Stimulated activated CD8-positive, alpha-beta memory T cell treated with anti-CD3 and anti-CD28 coated beads, Interleukin-15, amount 100 ng/mL, for 1 hour (primary cell): ENCODE measurements around the gene COPS2.
A peak's percentile ranks its signal among the peaks of the same experiment; 100 is the strongest.
"Not testable (repeated sequence)": the region's sequence is repeated elsewhere in the genome, so short reads cannot be mapped to it uniquely, and the experiment has no call there.

Source experiments
- DNase-seq: peaks from one replicate; pipeline ENCODE4 v3.0.0-alpha.2; 2020; ENCODE audit warnings: low read depth

The COPS2 gene

GRCh38 chr15:49155110-49155833 lies at the start of gene COPS2:
Gene COPS2, minus strand, starts transcription at chr15:49155599. Its CDS starts 21 bp downstream, at chr15:49155578.
- peak; percentile 85 for DNase-seq

GRCh38 chr15:49200347-49200746 lies 44.9 kb upstream of the COPS2 start:
- no peak for DNase-seq

DNA sequence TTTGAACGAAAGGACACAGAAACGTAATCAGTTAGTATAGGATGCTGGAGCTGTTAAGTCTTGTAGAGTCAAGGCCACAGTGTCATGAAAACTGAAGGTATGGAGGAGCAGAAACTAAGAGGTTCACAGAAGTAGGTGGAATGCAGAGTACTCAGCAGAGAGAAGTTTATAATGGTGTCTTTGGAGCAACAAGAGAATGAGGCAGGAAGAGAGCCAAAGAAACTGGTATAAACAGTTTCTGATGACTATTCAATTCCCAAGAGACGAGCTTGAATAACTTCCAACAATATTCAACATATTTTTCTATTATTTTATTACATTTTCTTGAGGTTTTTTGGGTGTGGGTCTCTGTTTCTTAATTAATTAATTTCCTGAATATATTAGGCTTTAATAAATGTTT lies 44.3 kb upstream of the COPS2 start:
- no peak for DNase-seq

DNA sequence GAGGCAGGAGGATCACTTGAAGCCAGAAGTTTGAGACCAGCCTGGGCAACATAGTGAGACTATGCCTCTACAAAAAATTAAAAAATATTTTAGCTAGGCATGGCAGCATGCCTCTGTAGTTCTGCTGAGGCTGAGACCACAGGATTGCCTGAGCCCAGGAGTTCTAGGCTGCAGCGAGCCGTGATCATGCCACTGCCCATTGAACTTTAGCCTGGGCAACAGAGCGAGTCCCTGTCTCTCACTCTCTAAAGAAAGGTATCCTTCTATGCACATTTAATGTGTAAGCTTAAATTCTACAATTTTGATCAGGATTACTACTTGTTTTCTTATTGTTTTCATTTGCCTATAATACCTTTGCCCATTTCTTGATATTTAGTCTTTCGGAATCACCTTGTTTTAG lies 41.5 kb upstream of the COPS2 start:
- no peak for DNase-seq

DNA sequence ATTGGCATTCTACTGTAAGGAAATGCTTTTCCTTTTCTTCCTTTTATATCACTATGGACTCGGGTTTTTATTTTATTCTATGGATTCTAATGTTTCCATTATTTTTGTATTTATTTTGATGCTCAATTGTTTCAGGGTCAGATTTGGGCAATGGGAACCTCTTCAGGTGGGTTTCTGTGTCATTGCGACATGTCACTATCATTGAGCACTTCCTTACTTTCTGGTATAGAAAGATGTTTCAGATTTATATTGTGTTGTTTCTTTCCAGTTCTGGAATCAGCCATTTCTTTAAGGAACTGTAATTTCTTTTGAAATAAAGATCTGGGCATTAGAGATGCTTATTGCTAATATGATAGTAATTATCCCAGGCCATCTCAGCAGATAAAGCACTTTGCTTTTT lies 36.5 kb upstream of the COPS2 start:
- no peak for DNase-seq

GRCh38 chr15:49190586-49190985 lies 35.2 kb upstream of the COPS2 start:
- DNase-seq: no peak

GRCh38 chr15:49189631-49190030 lies 34.2 kb upstream of the COPS2 start:
- DNase-seq: no peak

DNA sequence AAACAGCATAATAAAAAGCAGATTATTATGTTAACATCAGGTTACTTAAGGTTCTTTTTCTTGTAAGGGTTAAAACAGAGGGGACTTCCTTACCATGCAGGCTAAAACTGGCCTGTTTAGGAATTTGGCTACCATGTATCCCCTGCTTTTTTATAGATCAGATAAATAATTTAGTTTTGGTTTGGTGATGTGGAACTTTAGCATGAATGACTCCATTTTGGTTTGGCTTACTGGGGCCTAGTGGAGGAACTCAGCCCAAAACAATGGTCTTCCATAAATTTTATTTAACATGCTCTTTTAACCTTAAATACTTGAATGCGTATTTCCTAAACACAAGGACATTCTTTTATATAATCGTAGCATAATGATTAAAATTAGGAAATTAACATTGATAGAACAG lies 33.5 kb upstream of the COPS2 start:
- no peak for DNase-seq

DNA sequence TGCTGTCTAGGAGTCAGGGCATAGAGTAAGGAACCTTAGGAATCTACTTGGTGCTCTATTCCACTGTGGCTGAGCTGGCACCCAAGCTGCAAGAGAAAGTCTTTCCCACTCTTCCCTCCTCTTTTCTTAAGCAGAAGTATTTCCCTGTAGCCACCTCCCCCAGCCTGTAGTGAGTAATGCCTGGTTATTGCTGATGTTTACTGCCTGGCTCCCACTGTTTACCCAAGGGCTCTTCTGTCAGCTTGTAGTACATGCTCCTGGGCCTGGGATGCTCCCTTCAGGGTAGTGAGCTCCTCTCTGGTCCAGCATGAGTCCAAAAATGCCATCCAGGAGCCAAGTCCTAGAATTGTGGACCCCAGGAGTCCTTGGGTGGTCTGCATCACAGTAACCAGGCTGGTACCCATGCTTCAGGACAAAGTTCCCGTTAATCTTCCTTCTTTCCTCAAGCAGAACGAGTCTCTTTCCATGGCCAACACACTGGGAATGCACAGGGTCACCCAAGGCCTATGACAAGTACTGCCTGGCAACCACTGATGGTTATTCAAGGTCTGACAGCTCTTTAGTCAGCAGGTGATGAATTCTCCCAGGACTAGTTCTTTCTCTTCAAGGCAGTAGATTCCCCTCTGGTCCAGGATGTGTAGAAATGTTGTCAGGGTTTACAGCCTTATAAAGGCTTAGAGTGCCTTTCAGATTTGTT lies 32.3 kb upstream of the COPS2 start:
- DNase-seq: no peak

GRCh38 chr15:49185473-49185872 lies 30.1 kb upstream of the COPS2 start:
- DNase-seq: no peak

DNA sequence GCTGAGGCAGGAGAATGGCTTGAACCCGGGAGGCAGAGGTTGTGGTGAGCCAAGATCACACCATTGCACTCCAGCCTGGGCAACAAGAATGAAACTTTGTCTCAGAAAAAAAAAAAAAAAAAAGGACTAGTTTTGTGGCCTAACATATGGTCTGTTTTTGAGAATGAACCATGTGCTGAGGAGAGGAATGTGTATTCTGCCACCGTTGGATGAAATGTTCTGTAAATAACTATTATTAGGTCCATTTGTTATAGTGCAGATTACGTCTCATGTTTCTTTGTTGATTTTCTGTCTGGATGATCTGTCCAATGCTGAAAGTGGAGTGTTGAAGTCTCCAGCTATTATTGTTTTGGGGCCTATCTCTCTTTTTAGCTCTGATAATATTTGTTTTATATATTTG lies 28.3 kb upstream of the COPS2 start:
- DNase-seq: not testable (repeated sequence)

- no peak for DNase-seq
Measured at GRCh38 chr15:49182128-49182527, 26.7 kb upstream of the COPS2 start.

GRCh38 chr15:49179433-49180190 lies 24.2 kb upstream of the COPS2 start:
- no peak for DNase-seq

DNA sequence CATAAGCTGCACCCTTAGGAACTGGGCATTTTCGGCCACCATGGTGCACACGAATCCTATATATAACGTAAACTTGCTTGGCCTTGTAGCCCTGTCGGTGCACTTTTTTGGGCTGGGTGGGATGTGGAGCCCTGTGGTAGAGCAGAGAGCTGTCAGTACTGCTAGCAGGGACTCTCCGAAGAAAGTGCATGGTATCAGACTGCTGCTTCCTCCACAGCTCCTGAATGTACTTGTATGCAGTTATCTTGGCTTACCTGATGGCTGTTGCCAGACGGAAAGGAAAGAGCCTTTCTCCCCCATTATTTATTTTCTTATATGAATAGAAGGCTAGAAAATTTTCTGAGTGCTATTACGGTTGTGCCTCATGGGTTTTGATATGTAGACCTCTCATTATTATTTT lies 23.1 kb upstream of the COPS2 start:
- no peak for DNase-seq

DNA sequence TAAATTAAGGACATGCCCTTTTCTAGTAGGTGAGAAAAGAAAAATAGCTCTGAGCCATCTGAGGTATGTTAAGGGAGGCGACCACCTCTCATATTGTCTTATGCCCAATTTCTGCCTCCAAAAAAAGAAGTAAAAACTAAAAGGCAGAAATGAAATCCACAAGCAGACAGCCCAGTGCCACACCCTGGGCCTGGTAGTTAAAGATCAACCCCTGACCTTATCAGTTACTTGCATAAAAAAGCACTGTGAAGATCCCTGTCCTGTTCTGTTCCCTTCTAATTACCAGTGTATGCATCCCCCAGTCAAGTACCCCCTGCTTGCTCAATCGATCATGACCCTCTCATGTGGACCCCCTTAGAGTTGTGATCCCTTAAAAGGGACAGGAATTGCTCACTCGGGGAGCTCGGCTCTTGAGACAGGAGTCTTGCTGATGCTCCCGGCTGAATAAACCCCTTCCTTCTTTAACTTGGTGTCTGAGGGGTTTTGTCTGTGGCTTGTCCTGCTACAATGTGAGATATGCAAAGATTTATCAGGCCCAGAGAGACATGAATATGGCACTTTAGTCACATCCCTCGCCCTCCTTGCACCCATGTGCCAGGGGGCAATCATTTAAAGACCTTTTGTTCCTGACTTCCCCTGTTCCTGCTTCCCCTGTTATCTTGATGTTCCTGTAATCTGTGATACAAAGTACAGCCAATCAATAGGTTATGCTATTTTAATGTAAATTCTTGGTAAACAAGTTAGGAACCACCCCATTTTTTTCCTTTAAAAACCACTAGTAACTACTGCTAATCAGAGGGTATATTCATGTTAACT lies 20.4 kb upstream of the COPS2 start:
- DNase-seq: not testable (repeated sequence)

DNA sequence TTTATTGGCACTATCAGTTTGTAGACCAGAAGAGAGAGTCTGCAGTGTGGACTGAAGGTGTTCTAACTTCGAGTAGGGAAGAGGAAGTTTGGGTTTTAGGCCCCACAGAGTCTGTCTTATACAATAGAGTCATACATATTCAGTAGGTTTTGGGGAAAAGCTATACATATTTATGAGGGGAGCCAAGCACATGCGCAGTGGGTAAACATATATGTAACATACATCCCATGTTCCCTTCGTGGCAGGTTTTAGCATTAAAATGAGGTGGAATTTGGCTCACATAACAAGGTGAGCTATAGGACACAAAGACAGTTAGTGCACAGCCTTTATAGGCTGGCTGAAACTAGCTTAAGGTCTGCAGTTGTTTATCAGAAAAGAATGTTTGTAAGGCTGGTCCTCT lies 19.5 kb upstream of the COPS2 start:
- no peak for DNase-seq

- DNase-seq: no peak
Measured at GRCh38 chr15:49171790-49172189, 16.4 kb upstream of the COPS2 start.

DNA sequence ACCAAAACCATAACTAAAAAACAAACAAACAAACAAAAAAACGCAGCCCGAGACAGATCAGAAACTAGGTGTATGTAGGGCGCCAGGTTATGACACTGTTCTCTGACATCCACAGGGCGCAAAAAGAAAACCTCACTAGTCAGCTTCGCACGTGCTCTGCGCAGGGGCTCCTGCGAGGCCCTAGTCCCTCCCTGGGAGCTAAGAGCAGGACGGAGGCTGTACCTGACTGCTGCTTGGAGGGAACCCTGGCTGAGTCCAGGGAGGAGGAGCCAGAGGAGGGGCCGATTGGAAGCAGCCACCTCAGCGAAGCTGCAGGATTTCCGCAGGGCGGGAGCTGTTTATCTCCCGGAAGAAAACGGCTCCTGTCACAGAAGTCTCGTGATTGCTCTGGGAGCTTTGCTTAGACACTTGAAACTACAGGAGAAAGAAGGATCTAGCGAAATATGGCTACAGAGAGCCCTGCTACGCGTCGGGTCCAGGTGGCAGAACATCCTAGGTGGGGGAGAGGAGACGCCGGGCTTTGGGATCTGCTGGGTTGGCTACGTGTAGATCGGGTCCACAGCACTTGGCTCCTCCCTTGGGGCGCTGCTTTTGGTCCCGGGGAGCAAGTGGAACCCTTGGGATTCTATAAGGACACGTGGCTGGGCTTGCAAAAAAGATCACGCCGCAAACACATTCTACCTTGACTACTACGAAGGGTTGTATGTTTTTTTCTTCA lies 14.6 kb upstream of the COPS2 start, which contains the start of gene GALK2:
Gene GALK2, plus strand, starts transcription at position 368 of the 718 bp plus-strand sequence. Its CDS starts 76 bp downstream, at position 444.
- DNase-seq: peak; percentile 42

- no peak for DNase-seq
Measured at GRCh38 chr15:49168016-49168415, 12.6 kb upstream of the COPS2 start.

- no peak for DNase-seq
Measured at GRCh38 chr15:49164865-49165264, 9.5 kb upstream of the COPS2 start.

DNA sequence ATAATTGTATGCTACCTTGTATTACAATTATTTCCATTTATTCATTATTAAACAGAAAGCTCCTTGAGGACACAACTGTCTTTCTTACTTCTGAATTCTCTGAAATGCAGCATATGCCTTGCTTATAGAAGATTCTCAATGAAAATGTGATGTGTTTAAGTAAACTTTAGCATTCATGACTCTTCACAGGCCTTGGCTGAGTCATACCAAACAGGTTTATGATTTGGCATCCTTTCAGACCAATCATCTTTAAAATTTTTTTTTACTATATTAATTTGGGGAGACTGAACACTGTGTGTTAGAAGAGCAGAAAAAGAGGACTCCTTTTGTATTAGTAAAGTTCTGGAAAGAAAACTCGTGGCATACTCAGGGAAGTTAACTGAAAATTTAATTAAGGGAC lies 8.3 kb upstream of the COPS2 start:
- DNase-seq: no peak
